ENCODE results near the gene NFYC. TPM values are rescaled to one million over a fixed set of nuclear protein-coding genes. Genes with fewer than 3 reads are reported as not detected.

The NFYC gene
- total and polyA plus RNA-seq, 2 experiments from 2014 or later: 36.2 to 42.7 TPM

GRCh38 chr1:40793617-40794016 lies 102.1 kb downstream of the NFYC start:
- Mint-ChIP-seq H3K4me1 (peaks cover 38% of the 10 kb centered on the region), H3K36me3 (ENCODE audit: low read depth) (no peaks in the 10 kb centered on the region; the same call in 2 of the 3 replicates), H3K4me3 (no peak overlapping the region), H3K27ac (no peak overlapping the region), H3K27me3 (ENCODE audit: insufficient read depth, low read depth, poor library complexity) (peaks cover 9% of the 10 kb centered on the region), H3K9me3 (no peaks in the 10 kb centered on the region; the same call in 2 of the 3 replicates)
- Histone ChIP-seq H3K4me2 (no peak overlapping the region), H3F3A (replicated peaks; ENCODE audit: low read depth) (no peaks in the 10 kb centered on the region), H3K4me1 (ENCODE audit: insufficient read depth) (no peaks in the 10 kb centered on the region; the same call in 1 of the 2 replicates), H3K79me2 (replicated peaks; ENCODE audit: insufficient read depth) (no peaks in the 10 kb centered on the region), H4K20me1 (replicated peaks; ENCODE audit: insufficient read depth) (no peaks in the 10 kb centered on the region), H3K36me3 (ENCODE audit: insufficient read depth) (no peaks in the 10 kb centered on the region), H3K27ac (ENCODE audit: low read depth) (no peak overlapping the region), H3K9me2 (ENCODE audit: insufficient read depth) (no peaks in the 10 kb centered on the region), H2AFZ (no peak overlapping the region), H3K27me3 (ENCODE audit: insufficient read depth) (no peaks in the 10 kb centered on the region), H3K4me3 (no peak overlapping the region)
- no peak for ATAC-seq
- DNase-seq (ENCODE audit: low spot score): no peak
- no peak for TF ChIP-seq ZNF114 (CRISPR knock-in tag; IDR thresholded peaks at IDR 0.05)
- no peak for TF ChIP-seq JUNB (IDR thresholded peaks at IDR 0.05; ENCODE audit: unreplicated experiment)
- TF ChIP-seq, protein P1, sequence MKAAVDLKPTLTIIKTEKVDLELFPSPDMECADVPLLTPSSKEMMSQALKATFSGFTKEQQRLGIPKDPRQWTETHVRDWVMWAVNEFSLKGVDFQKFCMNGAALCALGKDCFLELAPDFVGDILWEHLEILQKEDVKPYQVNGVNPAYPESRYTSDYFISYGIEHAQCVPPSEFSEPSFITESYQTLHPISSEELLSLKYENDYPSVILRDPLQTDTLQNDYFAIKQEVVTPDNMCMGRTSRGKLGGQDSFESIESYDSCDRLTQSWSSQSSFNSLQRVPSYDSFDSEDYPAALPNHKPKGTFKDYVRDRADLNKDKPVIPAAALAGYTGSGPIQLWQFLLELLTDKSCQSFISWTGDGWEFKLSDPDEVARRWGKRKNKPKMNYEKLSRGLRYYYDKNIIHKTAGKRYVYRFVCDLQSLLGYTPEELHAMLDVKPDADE (IDR thresholded peaks at IDR 0.05): no peak
- TF ChIP-seq ZNF462 (CRISPR knock-in tag; IDR thresholded peaks at IDR 0.05): no peak
- no peak for TF ChIP-seq STAT1 (IDR thresholded peaks at IDR 0.05; ENCODE audit: unreplicated experiment)
- TF ChIP-seq CREB1 (CRISPR knock-in tag; IDR thresholded peaks at IDR 0.05; ENCODE audit: low read depth): no peak
- TF ChIP-seq POLR2AphosphoS5 (IDR thresholded peaks at IDR 0.05; ENCODE audit: low read depth): no peak
- no peak for TF ChIP-seq CTCF (conservative IDR thresholded peaks at IDR 0.05; ENCODE audit: low read depth in 2 of 2)
- TF ChIP-seq REST (IDR thresholded peaks at IDR 0.05; ENCODE audit: unreplicated experiment): no peak
- TF ChIP-seq NANOG (IDR thresholded peaks at IDR 0.05; ENCODE audit: borderline replicate concordance): no peak
- no peak for TF ChIP-seq EZH2 (IDR thresholded peaks at IDR 0.05; ENCODE audit: low read depth, unreplicated experiment)
- TF ChIP-seq EZH2phosphoT487 (IDR thresholded peaks at IDR 0.05; ENCODE audit: unreplicated experiment): no peak
- no peak for TF ChIP-seq ZNF331 (CRISPR knock-in tag; IDR thresholded peaks at IDR 0.05; ENCODE audit: low read depth)

All from GM23338 (cell line).